Activated naive CD8-positive, alpha-beta T cell (primary cell): ENCODE data around the gene HSD11B2.

Experiments
- H3K27ac Mint-ChIP-seq: one replicate; pipeline ENCODE4 v1.8.0; 2021; ENCODE audit warnings: mixed read lengths
- H3K27me3 Mint-ChIP-seq: one replicate; pipeline ENCODE4 v1.8.0; 2021; ENCODE audit warnings: mixed read lengths
- H3K36me3 Mint-ChIP-seq: one replicate; pipeline ENCODE4 v1.8.0; 2021; ENCODE audit warnings: mixed read lengths
- H3K4me1 Mint-ChIP-seq: one replicate; pipeline ENCODE4 v1.8.0; 2021; ENCODE audit warnings: low read depth, mixed read lengths
- H3K4me3 Mint-ChIP-seq: one replicate; pipeline ENCODE4 v1.8.0; 2021; ENCODE audit warnings: mild to moderate bottlenecking, mixed read lengths
- H3K9me3 Mint-ChIP-seq: one replicate; pipeline ENCODE4 v1.8.0; 2021; ENCODE audit warnings: low read depth, mixed read lengths

The HSD11B2 gene

GRCh38 chr16:67419931-67420330 lies 11.0 kb upstream of the HSD11B2 start:
- H3K9me3 Mint-ChIP-seq = no peaks in the 10 kb centered on the region

GRCh38 chr16:67421030-67421429 lies 9.9 kb upstream of the HSD11B2 start:
- Mint-ChIP-seq H3K36me3 (no peaks in the 10 kb centered on the region), H3K27me3 (peaks cover 15% of the 10 kb centered on the region), H3K27ac (no peak overlapping the region), H3K9me3 (no peaks in the 10 kb centered on the region), H3K4me1 (peaks cover 5% of the 10 kb centered on the region), H3K4me3 (no peak overlapping the region)

More at GRCh38 chr16:67419931-67420330, 11.0 kb upstream of the HSD11B2 start:
- Mint-ChIP-seq H3K36me3 (no peaks in the 10 kb centered on the region), H3K27me3 (peaks cover 14% of the 10 kb centered on the region), H3K4me1 (peaks cover 7% of the 10 kb centered on the region), H3K4me3 (no peak overlapping the region), H3K27ac (no peak overlapping the region)

GRCh38 chr16:67423015-67423414 lies 7.9 kb upstream of the HSD11B2 start:
- no peaks in the 10 kb centered on the region for H3K36me3 Mint-ChIP-seq
- H3K9me3 Mint-ChIP-seq = no peaks in the 10 kb centered on the region
- H3K27me3 Mint-ChIP-seq = peaks cover 16% of the 10 kb centered on the region
- H3K4me1 Mint-ChIP-seq = no peaks in the 10 kb centered on the region
- no peak overlapping the region for H3K4me3 Mint-ChIP-seq
- H3K27ac Mint-ChIP-seq = no peak overlapping the region

GRCh38 chr16:67423611-67424260 lies 7.2 kb upstream of the HSD11B2 start:
- H3K36me3 Mint-ChIP-seq = no peaks in the 10 kb centered on the region
- H3K4me1 Mint-ChIP-seq = no peaks in the 10 kb centered on the region
- no peak overlapping the region for H3K27ac Mint-ChIP-seq
- H3K4me3 Mint-ChIP-seq = no peak overlapping the region
- H3K9me3 Mint-ChIP-seq = no peaks in the 10 kb centered on the region
- peaks cover 16% of the 10 kb centered on the region for H3K27me3 Mint-ChIP-seq

- H3K36me3 Mint-ChIP-seq = no peaks in the 10 kb centered on the region
- no peaks in the 10 kb centered on the region for H3K9me3 Mint-ChIP-seq
- H3K27ac Mint-ChIP-seq = no peak overlapping the region
- peaks cover 21% of the 10 kb centered on the region for H3K27me3 Mint-ChIP-seq
- H3K4me3 Mint-ChIP-seq = no peak overlapping the region
- H3K4me1 Mint-ChIP-seq = no peaks in the 10 kb centered on the region
Observed at GRCh38 chr16:67424261-67424615, 6.7 kb upstream of the HSD11B2 start.

GRCh38 chr16:67425061-67425460 lies 5.9 kb upstream of the HSD11B2 start:
- Mint-ChIP-seq H3K36me3 (no peaks in the 10 kb centered on the region), H3K4me3 (no peak overlapping the region), H3K9me3 (no peaks in the 10 kb centered on the region), H3K27me3 (peaks cover 17% of the 10 kb centered on the region), H3K4me1 (no peaks in the 10 kb centered on the region), H3K27ac (no peak overlapping the region)

- no peaks in the 10 kb centered on the region for H3K9me3 Mint-ChIP-seq
- peaks cover 2% of the 10 kb centered on the region for H3K4me1 Mint-ChIP-seq
- no peak overlapping the region for H3K27ac Mint-ChIP-seq
- H3K36me3 Mint-ChIP-seq = no peaks in the 10 kb centered on the region
- H3K27me3 Mint-ChIP-seq = peaks cover 17% of the 10 kb centered on the region
- no peak overlapping the region for H3K4me3 Mint-ChIP-seq
Observed at GRCh38 chr16:67425580-67425979, 5.3 kb upstream of the HSD11B2 start.

GRCh38 chr16:67426022-67426421 lies 4.9 kb upstream of the HSD11B2 start:
- Mint-ChIP-seq H3K36me3 (no peaks in the 10 kb centered on the region), H3K27me3 (peaks cover 17% of the 10 kb centered on the region), H3K4me1 (peaks cover 2% of the 10 kb centered on the region), H3K9me3 (no peaks in the 10 kb centered on the region), H3K4me3 (no peak overlapping the region), H3K27ac (no peak overlapping the region)

GRCh38 chr16:67426950-67427349 lies 4.0 kb upstream of the HSD11B2 start:
- no peak overlapping the region for H3K4me3 Mint-ChIP-seq
- peaks cover 17% of the 10 kb centered on the region for H3K27me3 Mint-ChIP-seq
- H3K4me1 Mint-ChIP-seq = peaks cover 6% of the 10 kb centered on the region
- no peaks in the 10 kb centered on the region for H3K9me3 Mint-ChIP-seq
- no peak overlapping the region for H3K27ac Mint-ChIP-seq
- no peaks in the 10 kb centered on the region for H3K36me3 Mint-ChIP-seq

- Mint-ChIP-seq H3K9me3 (no peaks in the 10 kb centered on the region), H3K4me1 (peaks cover 10% of the 10 kb centered on the region), H3K27ac (no peak overlapping the region), H3K4me3 (no peak overlapping the region), H3K27me3 (peaks cover 18% of the 10 kb centered on the region), H3K36me3 (no peaks in the 10 kb centered on the region)
Observed at GRCh38 chr16:67428146-67428731, 2.7 kb upstream of the HSD11B2 start.

GRCh38 chr16:67429053-67429798 lies 1.7 kb upstream of the HSD11B2 start:
- H3K36me3 Mint-ChIP-seq = no peaks in the 10 kb centered on the region
- no peaks in the 10 kb centered on the region for H3K9me3 Mint-ChIP-seq
- peak overlapping the region; percentile 84 for H3K4me3 Mint-ChIP-seq
- H3K27me3 Mint-ChIP-seq = peaks cover 18% of the 10 kb centered on the region
- no peak overlapping the region for H3K27ac Mint-ChIP-seq
- peaks cover 11% of the 10 kb centered on the region for H3K4me1 Mint-ChIP-seq

- H3K27me3 Mint-ChIP-seq = peaks cover 18% of the 10 kb centered on the region
- peaks cover 11% of the 10 kb centered on the region for H3K4me1 Mint-ChIP-seq
Observed at GRCh38 chr16:67429799-67430503, 970 bp upstream of the HSD11B2 start.

GRCh38 chr16:67430504-67430976 lies 381 bp upstream of the HSD11B2 start:
- H3K9me3 Mint-ChIP-seq = no peaks in the 10 kb centered on the region

More at GRCh38 chr16:67429799-67430503, 970 bp upstream of the HSD11B2 start:
- H3K27ac Mint-ChIP-seq = peak overlapping the region; percentile 73
- peak overlapping the region; percentile 84 for H3K4me3 Mint-ChIP-seq
- no peaks in the 10 kb centered on the region for H3K9me3 Mint-ChIP-seq
- no peaks in the 10 kb centered on the region for H3K36me3 Mint-ChIP-seq

GRCh38 chr16:67431775-67432505 lies 1.0 kb downstream of the HSD11B2 start:
- Mint-ChIP-seq H3K27ac (no peak overlapping the region), H3K4me1 (peaks cover 11% of the 10 kb centered on the region)

More at GRCh38 chr16:67430504-67430976, 381 bp upstream of the HSD11B2 start:
- peaks cover 16% of the 10 kb centered on the region for H3K27me3 Mint-ChIP-seq
- H3K4me1 Mint-ChIP-seq = peaks cover 11% of the 10 kb centered on the region
- no peaks in the 10 kb centered on the region for H3K36me3 Mint-ChIP-seq
- H3K27ac Mint-ChIP-seq = peak overlapping the region; percentile 73
- H3K4me3 Mint-ChIP-seq = peak overlapping the region; percentile 84

More at GRCh38 chr16:67431775-67432505, 1.0 kb downstream of the HSD11B2 start:
- H3K27me3 Mint-ChIP-seq = peaks cover 12% of the 10 kb centered on the region
- H3K9me3 Mint-ChIP-seq = no peaks in the 10 kb centered on the region
- H3K4me3 Mint-ChIP-seq = peak overlapping the region; percentile 69
- no peaks in the 10 kb centered on the region for H3K36me3 Mint-ChIP-seq
